ENCODE results near the gene DNAH2. TPM values are rescaled to one million over a fixed set of nuclear protein-coding genes. Genes with fewer than 3 reads are reported as not detected.

Gene DNAH2
- polyA plus RNA-seq, 2 of the 4 experiments (the other 2 are of a cell fraction): 0.01 to 0.08 TPM

DNA sequence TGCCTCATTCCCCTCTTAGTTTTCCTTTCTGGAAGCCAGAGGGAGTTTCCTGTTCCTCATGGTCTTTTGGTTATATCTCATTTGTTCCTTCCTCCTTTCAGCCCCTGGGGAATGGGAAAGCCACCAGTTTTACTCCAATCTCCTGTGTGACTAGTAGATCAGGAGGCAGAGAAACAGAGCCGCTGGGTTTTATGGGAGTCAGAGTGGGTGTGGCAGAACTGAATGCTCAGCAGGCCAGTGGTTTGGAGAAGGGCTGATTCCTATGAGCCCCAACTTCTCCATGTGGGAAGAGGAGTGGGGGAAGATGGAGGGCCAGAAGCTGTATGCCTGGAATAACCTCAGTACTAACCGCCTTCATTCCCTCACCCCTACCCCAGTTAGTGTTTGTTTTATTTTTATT lies 4.1 kb downstream of the DNAH2 start:
- H3K9me3 ChIP-seq: no peaks in the 10 kb centered on the region
- no peak overlapping the region for H3K4me2 ChIP-seq
- CTCF ChIA-PET: interaction anchor here (0.5 to 5.5 kb wide), 6 partner anchors 10 to 257 kb away, joined by 3 to 17 read pairs (median 4); no protein-coding TSS in a partner anchor
- POLR2A ChIA-PET: interaction anchor here (0.6 kb wide), 1 partner anchor 71 kb away, joined by 3 read pairs; no protein-coding TSS in a partner anchor
- FAIRE-seq: no peak
- 69% methylated on average over 2 of the region's 2 CpGs for WGBS (ENCODE audit: missing lambda C conversion rate)
- no peak overlapping the region for H3K27ac ChIP-seq
- no peak for DNase-seq (ENCODE audit: low read depth in 1 of 2, low spot score in 1 of 2)
- no peak for TF ChIP-seq CBX2 (IDR thresholded peaks at IDR 0.05; ENCODE audit: borderline replicate concordance, low read depth)
- TF ChIP-seq, protein P1, sequence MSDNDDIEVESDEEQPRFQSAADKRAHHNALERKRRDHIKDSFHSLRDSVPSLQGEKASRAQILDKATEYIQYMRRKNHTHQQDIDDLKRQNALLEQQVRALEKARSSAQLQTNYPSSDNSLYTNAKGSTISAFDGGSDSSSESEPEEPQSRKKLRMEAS (IDR thresholded peaks at IDR 0.05): no peak
- TF ChIP-seq, protein P2, sequence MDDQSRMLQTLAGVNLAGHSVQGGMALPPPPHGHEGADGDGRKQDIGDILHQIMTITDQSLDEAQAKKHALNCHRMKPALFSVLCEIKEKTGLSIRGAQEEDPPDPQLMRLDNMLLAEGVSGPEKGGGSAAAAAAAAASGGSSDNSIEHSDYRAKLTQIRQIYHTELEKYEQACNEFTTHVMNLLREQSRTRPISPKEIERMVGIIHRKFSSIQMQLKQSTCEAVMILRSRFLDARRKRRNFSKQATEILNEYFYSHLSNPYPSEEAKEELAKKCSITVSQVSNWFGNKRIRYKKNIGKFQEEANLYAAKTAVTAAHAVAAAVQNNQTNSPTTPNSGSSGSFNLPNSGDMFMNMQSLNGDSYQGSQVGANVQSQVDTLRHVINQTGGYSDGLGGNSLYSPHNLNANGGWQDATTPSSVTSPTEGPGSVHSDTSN (IDR thresholded peaks at IDR 0.05): no peak
- no peak for TF ChIP-seq JUN (IDR thresholded peaks at IDR 0.05)
- TF ChIP-seq RCOR1 (IDR thresholded peaks at IDR 0.05; ENCODE audit: low read depth, low read length): no peak
- TF ChIP-seq KDM1A (IDR thresholded peaks at IDR 0.05; ENCODE audit: low read depth): no peak
- TF ChIP-seq KDM5A (IDR thresholded peaks at IDR 0.05): no peak
- TF ChIP-seq, protein P3, sequence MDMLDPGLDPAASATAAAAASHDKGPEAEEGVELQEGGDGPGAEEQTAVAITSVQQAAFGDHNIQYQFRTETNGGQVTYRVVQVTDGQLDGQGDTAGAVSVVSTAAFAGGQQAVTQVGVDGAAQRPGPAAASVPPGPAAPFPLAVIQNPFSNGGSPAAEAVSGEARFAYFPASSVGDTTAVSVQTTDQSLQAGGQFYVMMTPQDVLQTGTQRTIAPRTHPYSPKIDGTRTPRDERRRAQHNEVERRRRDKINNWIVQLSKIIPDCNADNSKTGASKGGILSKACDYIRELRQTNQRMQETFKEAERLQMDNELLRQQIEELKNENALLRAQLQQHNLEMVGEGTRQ (IDR thresholded peaks at IDR 0.05): no peak
- no peak for TF ChIP-seq EHF (CRISPR knock-in tag; IDR thresholded peaks at IDR 0.05)
- no peak for TF ChIP-seq BHLHE40 (IDR thresholded peaks at IDR 0.05; ENCODE audit: low read depth, low read length)
- TF ChIP-seq MAFK (IDR thresholded peaks at IDR 0.05; ENCODE audit: partially characterized antibody): no peak
- TF ChIP-seq RFX5 (IDR thresholded peaks at IDR 0.05): no peak
- no peak for TF ChIP-seq NFE2L2 (conservative IDR thresholded peaks at IDR 0.05; ENCODE audit: low read length)
- no peak for TF ChIP-seq FOXS1 (CRISPR knock-in tag; IDR thresholded peaks at IDR 0.05)
- TF ChIP-seq NPAS2 (CRISPR knock-in tag; IDR thresholded peaks at IDR 0.05; ENCODE audit: borderline replicate concordance): no peak
- TF ChIP-seq RARB (CRISPR knock-in tag; IDR thresholded peaks at IDR 0.05): no peak
- TF ChIP-seq, protein P4, sequence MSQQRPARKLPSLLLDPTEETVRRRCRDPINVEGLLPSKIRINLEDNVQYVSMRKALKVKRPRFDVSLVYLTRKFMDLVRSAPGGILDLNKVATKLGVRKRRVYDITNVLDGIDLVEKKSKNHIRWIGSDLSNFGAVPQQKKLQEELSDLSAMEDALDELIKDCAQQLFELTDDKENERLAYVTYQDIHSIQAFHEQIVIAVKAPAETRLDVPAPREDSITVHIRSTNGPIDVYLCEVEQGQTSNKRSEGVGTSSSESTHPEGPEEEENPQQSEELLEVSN (IDR thresholded peaks at IDR 0.05; ENCODE audit: borderline replicate concordance, low read depth): no peak
- TF ChIP-seq, protein P5, sequence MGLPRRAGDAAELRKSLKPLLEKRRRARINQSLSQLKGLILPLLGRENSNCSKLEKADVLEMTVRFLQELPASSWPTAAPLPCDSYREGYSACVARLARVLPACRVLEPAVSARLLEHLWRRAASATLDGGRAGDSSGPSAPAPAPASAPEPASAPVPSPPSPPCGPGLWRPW (IDR thresholded peaks at IDR 0.05): no peak
- no peak for TF ChIP-seq HOXB5 (CRISPR knock-in tag; IDR thresholded peaks at IDR 0.05)
- TF ChIP-seq ZSCAN20 (CRISPR knock-in tag; IDR thresholded peaks at IDR 0.05): no peak
- ATAC-seq: no peak
- peaks cover 12% of the 10 kb centered on the region; the same call in 2 of the 3 replicates for H3K4me1 ChIP-seq
- H3K4me3 ChIP-seq: no peak overlapping the region

DNA sequence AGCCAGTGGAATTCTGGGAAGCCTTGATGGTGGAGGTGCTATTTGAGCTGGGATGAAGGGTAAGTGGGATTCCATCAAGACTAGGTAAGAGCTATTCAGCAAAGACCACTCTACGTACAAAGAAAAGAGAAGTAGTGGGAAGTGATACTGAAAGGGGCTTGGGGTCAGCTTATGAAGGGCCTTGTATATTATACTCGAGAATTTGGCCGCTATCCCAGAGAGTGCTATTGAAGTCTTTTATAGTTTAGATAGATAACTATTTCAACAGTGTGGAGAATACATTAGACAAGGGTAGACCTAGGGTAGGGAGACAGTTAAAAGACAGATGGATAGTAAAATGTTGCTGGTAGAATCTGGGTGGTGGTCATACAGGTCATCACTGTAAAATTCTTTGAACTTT lies 10.3 kb downstream of the DNAH2 start:
- no peak for ATAC-seq

More for the DNA sequence above, 10.3 kb downstream of the DNAH2 start:
- Histone ChIP-seq H3K4me2 (no peak overlapping the region), H3K4me1 (no peaks in the 10 kb centered on the region), H3K27ac (no peak overlapping the region), H3K9me3 (no peaks in the 10 kb centered on the region), H3K4me3 (no peak overlapping the region)
- TF ChIP-seq ZC3H11A (IDR thresholded peaks at IDR 0.05): no peak
- no peak for TF ChIP-seq SMC3 (IDR thresholded peaks at IDR 0.05)
- TF ChIP-seq CHD2 (IDR thresholded peaks at IDR 0.05; ENCODE audit: low read length, partially characterized antibody): no peak
- TF ChIP-seq, protein P6, sequence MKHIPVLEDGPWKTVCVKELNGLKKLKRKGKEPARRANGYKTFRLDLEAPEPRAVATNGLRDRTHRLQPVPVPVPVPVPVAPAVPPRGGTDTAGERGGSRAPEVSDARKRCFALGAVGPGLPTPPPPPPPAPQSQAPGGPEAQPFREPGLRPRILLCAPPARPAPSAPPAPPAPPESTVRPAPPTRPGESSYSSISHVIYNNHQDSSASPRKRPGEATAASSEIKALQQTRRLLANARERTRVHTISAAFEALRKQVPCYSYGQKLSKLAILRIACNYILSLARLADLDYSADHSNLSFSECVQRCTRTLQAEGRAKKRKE (CRISPR knock-in tag; IDR thresholded peaks at IDR 0.05; ENCODE audit: low read depth): no peak
- no peak for TF ChIP-seq FOSB (CRISPR knock-in tag; IDR thresholded peaks at IDR 0.05)
- no peak for TF ChIP-seq TFCP2L1 (CRISPR knock-in tag; IDR thresholded peaks at IDR 0.05)
- TF ChIP-seq RARB (CRISPR knock-in tag; IDR thresholded peaks at IDR 0.05): no peak
- FAIRE-seq (no peak), DNase-seq (ENCODE audit: low read depth in 1 of 2, low spot score in 1 of 2) (no peak)
- CTCF ChIA-PET: interaction anchor here (1.2 to 4.0 kb wide), 5 partner anchors 11 to 314 kb away, joined by 3 to 20 read pairs (median 7); partner anchors contain the start of genes DNAH2 and WRAP53
- 69% methylated on average over 3 of the region's 3 CpGs for WGBS (ENCODE audit: missing lambda C conversion rate)
- POLR2A ChIA-PET: interaction anchor here (0.7 kb wide), 1 partner anchor 129 kb away, joined by 4 read pairs; the partner anchor contains the start of gene NAA38

Data from A549 (cell line).